ENCODE measurements around the gene ENTR1.

GRCh38 chr9:136381311-136381710 is 29.1 kb downstream of the ENTR1 start:
- TF ChIP-seq CTCF (IDR thresholded peaks at IDR 0.05) (no peak), EZH2 (IDR thresholded peaks at IDR 0.05; ENCODE audit: borderline replicate concordance, insufficient read depth, low read depth, low read length, poor library complexity, severe bottlenecking) (no peak)

All from B cell (primary cell).